ENCODE measurements around the gene CCDC6. TPM values are rescaled to one million over a fixed set of nuclear protein-coding genes. Genes with fewer than 3 reads are reported as not detected.
"Not testable (repeated sequence)": the region's sequence is repeated elsewhere in the genome, so short reads cannot be mapped to it uniquely, and the experiment has no call there.

CCDC6 gene
- total RNA-seq, 6 donors from 2014 or later = 42.5 to 118 (median 51.5) TPM

GRCh38 chr10:59887972-59888640 lies 18.2 kb downstream of the CCDC6 start:
- Histone ChIP-seq H3K4me1 (peaks cover 36 to 65% (median 49%) of the 10 kb centered on the region in 4 donors), H3K9me3 (no peaks in the 10 kb centered on the region), H3K4me3 (no peak overlapping the region), H3K27me3 (no peaks in the 10 kb centered on the region), H3K27ac (no peak overlapping the region), H3K36me3 (no peaks in the 10 kb centered on the region)
- TF ChIP-seq, protein P1, sequence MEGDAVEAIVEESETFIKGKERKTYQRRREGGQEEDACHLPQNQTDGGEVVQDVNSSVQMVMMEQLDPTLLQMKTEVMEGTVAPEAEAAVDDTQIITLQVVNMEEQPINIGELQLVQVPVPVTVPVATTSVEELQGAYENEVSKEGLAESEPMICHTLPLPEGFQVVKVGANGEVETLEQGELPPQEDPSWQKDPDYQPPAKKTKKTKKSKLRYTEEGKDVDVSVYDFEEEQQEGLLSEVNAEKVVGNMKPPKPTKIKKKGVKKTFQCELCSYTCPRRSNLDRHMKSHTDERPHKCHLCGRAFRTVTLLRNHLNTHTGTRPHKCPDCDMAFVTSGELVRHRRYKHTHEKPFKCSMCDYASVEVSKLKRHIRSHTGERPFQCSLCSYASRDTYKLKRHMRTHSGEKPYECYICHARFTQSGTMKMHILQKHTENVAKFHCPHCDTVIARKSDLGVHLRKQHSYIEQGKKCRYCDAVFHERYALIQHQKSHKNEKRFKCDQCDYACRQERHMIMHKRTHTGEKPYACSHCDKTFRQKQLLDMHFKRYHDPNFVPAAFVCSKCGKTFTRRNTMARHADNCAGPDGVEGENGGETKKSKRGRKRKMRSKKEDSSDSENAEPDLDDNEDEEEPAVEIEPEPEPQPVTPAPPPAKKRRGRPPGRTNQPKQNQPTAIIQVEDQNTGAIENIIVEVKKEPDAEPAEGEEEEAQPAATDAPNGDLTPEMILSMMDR (IDR thresholded peaks at IDR 0.05) = no peak
- TF ChIP-seq POLR2AphosphoS5 (IDR thresholded peaks at IDR 0.05) (no peak), POLR2A (IDR thresholded peaks at IDR 0.05) (no peak), EP300 (IDR thresholded peaks at IDR 0.05) (no peak)
- WGBS, 2 donors = 74 to 78% methylated on average over 6 of the region's 6 CpGs
- DNase-seq = no peak
- ATAC-seq (ENCODE audit: low FRiP score in 2 of 2) = no peak

GRCh38 chr10:59887006-59887405 lies 19.4 kb downstream of the CCDC6 start:
- no peak overlapping the region for H3K27ac ChIP-seq
- H3K27me3 ChIP-seq = no peaks in the 10 kb centered on the region
- no peaks in the 10 kb centered on the region for H3K9me3 ChIP-seq
- ATAC-seq (ENCODE audit: low FRiP score in 2 of 2) = no peak
- no peak overlapping the region for H3K4me3 ChIP-seq
- no peak for DNase-seq
- TF ChIP-seq, protein P1 (IDR thresholded peaks at IDR 0.05) = no peak
- TF ChIP-seq POLR2A (IDR thresholded peaks at IDR 0.05) (no peak), EP300 (IDR thresholded peaks at IDR 0.05) (no peak), POLR2AphosphoS5 (IDR thresholded peaks at IDR 0.05) (no peak)
- peaks cover 27 to 55% (median 39%) of the 10 kb centered on the region in 4 donors for H3K4me1 ChIP-seq
- H3K36me3 ChIP-seq = no peaks in the 10 kb centered on the region
- 50 to 68% methylated on average over 5 of the region's 5 CpGs for WGBS, 2 donors

GRCh38 chr10:59885430-59886134 lies 20.8 kb downstream of the CCDC6 start:
- peak in 1 of 2 donors; percentile 78 for ATAC-seq (ENCODE audit: low FRiP score in 2 of 2)
- TF ChIP-seq, protein P1 (IDR thresholded peaks at IDR 0.05) = no peak
- TF ChIP-seq POLR2AphosphoS5 (IDR thresholded peaks at IDR 0.05) (no peak), POLR2A (IDR thresholded peaks at IDR 0.05) (no peak), EP300 (IDR thresholded peaks at IDR 0.05) (no peak)
- H3K4me1 ChIP-seq = peaks cover 25 to 53% (median 36%) of the 10 kb centered on the region in 4 donors
- no peak overlapping the region for H3K27ac ChIP-seq
- 52 to 59% methylated on average over 7 of the region's 8 CpGs for WGBS, 2 donors
- H3K4me3 ChIP-seq = no peak overlapping the region
- no peaks in the 10 kb centered on the region for H3K27me3 ChIP-seq
- H3K9me3 ChIP-seq = no peaks in the 10 kb centered on the region
- H3K36me3 ChIP-seq = no peaks in the 10 kb centered on the region
- no peak for DNase-seq

GRCh38 chr10:59884893-59885292 lies 21.5 kb downstream of the CCDC6 start:
- not testable (repeated sequence) for H3K4me3 ChIP-seq; ATAC-seq (ENCODE audit: low FRiP score in 2 of 2); DNase-seq; H3K27ac ChIP-seq; H3K36me3 ChIP-seq; H3K9me3 ChIP-seq; H3K27me3 ChIP-seq
- 90 to 91% methylated on average over 8 of the region's 8 CpGs for WGBS, 2 donors
- H3K4me1 ChIP-seq = peaks cover 29 to 50% (median 37%) of the 10 kb centered on the region in 4 donors

DNA sequence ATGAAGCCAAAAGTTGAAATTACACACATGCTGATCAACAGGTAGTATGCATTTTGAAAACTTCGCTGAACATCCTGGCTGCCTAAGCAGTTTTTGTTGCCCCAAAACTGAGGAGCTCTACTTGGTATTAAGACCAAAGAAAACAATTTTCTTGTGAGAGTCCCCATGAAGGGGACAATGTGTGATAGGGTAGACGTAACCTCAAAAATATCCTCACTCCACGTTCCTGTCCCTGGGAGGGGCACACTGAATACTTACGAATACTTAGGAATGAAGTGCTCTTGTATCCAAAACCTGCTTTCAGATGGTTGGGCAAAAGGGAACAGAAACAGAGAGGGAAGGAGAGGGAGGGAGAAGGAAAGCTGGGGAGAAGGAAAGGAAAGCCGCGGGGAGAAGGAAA lies 24.7 kb downstream of the CCDC6 start:
- peak; percentile 40 to 82 for ATAC-seq (ENCODE audit: low FRiP score in 2 of 2)

More for the DNA sequence above, 24.7 kb downstream of the CCDC6 start:
- H3K4me3 ChIP-seq = no peak overlapping the region
- peak in 1 of 2 donors; percentile 26 for DNase-seq
- 53 to 64% methylated on average over 5 of the region's 6 CpGs for WGBS, 2 donors
- H3K27me3 ChIP-seq = no peaks in the 10 kb centered on the region
- H3K36me3 ChIP-seq = no peaks in the 10 kb centered on the region
- peak overlapping the region; percentile 51 to 61 (median 56) for H3K27ac ChIP-seq
- no peaks in the 10 kb centered on the region for H3K9me3 ChIP-seq
- peaks cover 23 to 57% (median 31%) of the 10 kb centered on the region in 4 donors for H3K4me1 ChIP-seq
- TF ChIP-seq EP300 (IDR thresholded peaks at IDR 0.05) (peak in 1 of 4 donors; percentile 55), POLR2AphosphoS5 (IDR thresholded peaks at IDR 0.05) (peak in 1 of 2 donors; percentile 13), POLR2A (IDR thresholded peaks at IDR 0.05) (peak in 1 of 4 donors; percentile 42)
- TF ChIP-seq, protein P1 (IDR thresholded peaks at IDR 0.05) = no peak
